Progenitor cell of endocrine pancreas (in vitro differentiated cells): ENCODE data around the gene RAB36. TPM values are rescaled to one million over a fixed set of nuclear protein-coding genes. Genes with fewer than 3 reads are reported as not detected.
"Not testable (repeated sequence)": the region's sequence is repeated elsewhere in the genome, so short reads cannot be mapped to it uniquely, and the experiment has no call there.

Source experiments
- DNase-seq: peaks from one replicate; pipeline ENCODE4 v3.0.0; 2021; ENCODE audit warnings: low spot score; ENCODE audit not compliant: unreplicated experiment
- H3K27ac Mint-ChIP-seq: 2 replicates; pipeline ENCODE4 v1.8.0; 2021; ENCODE audit warnings: mild to moderate bottlenecking, moderate library complexity, mixed read lengths
- H3K27me3 Mint-ChIP-seq: 2 replicates; pipeline ENCODE4 v1.8.0; 2021; ENCODE audit warnings: mixed read lengths
- H3K36me3 Mint-ChIP-seq: 2 replicates; pipeline ENCODE4 v1.8.0; 2022; ENCODE audit warnings: mixed read lengths; ENCODE audit not compliant: insufficient read depth
- H3K4me1 Mint-ChIP-seq: 2 replicates; pipeline ENCODE4 v1.8.0; 2021; ENCODE audit warnings: low read depth, mixed read lengths
- H3K4me3 Mint-ChIP-seq: 2 replicates; pipeline ENCODE4 v1.8.0; 2021; ENCODE audit warnings: low read depth, mild to moderate bottlenecking, moderate library complexity, mixed read lengths
- H3K9me3 Mint-ChIP-seq: 2 replicates; pipeline ENCODE4 v1.8.0; 2021; ENCODE audit warnings: low read depth, mixed read lengths
- total RNA-seq: library from RNA; stranded (reverse); gene quantifications from 2 replicates; pipeline ENCODE4 v1.2.1, GENCODE V29; 2021
- TF ChIP-seq, protein P1 (sequence below): fragments of 200-600 bp; sonication (generic); IDR thresholded peaks from one replicate; pipeline ENCODE4 v1.5.0; 2021; ENCODE audit warnings: antibody characterized with exemption, mild to moderate bottlenecking; ENCODE audit not compliant: unreplicated experiment

The RAB36 gene
- total RNA-seq, 1 donor from 2014 or later: 10.3 TPM

GRCh38 chr22:23131931-23132330 is 13.3 kb upstream of the RAB36 start:
- TF ChIP-seq, protein P1, sequence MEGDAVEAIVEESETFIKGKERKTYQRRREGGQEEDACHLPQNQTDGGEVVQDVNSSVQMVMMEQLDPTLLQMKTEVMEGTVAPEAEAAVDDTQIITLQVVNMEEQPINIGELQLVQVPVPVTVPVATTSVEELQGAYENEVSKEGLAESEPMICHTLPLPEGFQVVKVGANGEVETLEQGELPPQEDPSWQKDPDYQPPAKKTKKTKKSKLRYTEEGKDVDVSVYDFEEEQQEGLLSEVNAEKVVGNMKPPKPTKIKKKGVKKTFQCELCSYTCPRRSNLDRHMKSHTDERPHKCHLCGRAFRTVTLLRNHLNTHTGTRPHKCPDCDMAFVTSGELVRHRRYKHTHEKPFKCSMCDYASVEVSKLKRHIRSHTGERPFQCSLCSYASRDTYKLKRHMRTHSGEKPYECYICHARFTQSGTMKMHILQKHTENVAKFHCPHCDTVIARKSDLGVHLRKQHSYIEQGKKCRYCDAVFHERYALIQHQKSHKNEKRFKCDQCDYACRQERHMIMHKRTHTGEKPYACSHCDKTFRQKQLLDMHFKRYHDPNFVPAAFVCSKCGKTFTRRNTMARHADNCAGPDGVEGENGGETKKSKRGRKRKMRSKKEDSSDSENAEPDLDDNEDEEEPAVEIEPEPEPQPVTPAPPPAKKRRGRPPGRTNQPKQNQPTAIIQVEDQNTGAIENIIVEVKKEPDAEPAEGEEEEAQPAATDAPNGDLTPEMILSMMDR: no peak
- H3K4me1 Mint-ChIP-seq: peaks cover 2% of the 10 kb centered on the region
- no peaks in the 10 kb centered on the region for H3K27me3 Mint-ChIP-seq

GRCh38 chr22:23132376-23133091 is 12.7 kb upstream of the RAB36 start:
- Mint-ChIP-seq H3K9me3 (no peaks in the 10 kb centered on the region), H3K4me1 (peaks cover 2% of the 10 kb centered on the region), H3K27ac (no peak overlapping the region), H3K36me3 (no peaks in the 10 kb centered on the region), H3K4me3 (no peak overlapping the region), H3K27me3 (no peaks in the 10 kb centered on the region)
- no peak for DNase-seq
- TF ChIP-seq, protein P1: no peak

More at GRCh38 chr22:23131931-23132330, 13.3 kb upstream of the RAB36 start:
- Mint-ChIP-seq H3K27ac (no peak overlapping the region), H3K36me3 (no peaks in the 10 kb centered on the region), H3K9me3 (no peaks in the 10 kb centered on the region), H3K4me3 (no peak overlapping the region)
- no peak for DNase-seq

DNA sequence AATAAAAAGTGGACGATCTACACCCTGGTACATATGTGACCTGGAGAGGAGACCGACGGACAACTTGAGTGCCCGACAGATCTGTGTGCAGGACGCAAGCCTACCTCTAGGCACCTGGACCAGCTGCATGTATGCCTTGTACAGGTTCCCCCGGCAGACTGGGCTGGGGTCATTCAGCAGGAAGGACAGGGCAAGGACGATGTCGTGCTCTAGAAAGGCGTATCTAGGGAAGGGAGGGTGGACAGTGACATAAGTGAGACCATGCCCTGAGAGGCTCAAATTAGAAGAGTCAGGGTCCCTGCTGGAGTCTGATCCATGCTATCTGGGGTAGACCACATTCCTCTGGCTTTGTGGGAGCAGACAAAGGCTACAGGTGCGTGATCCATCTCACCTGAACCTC is 11.4 kb upstream of the RAB36 start:
- H3K9me3 Mint-ChIP-seq: no peaks in the 10 kb centered on the region
- H3K27me3 Mint-ChIP-seq: no peaks in the 10 kb centered on the region
- no peaks in the 10 kb centered on the region for H3K36me3 Mint-ChIP-seq
- H3K4me1 Mint-ChIP-seq: peaks cover 2% of the 10 kb centered on the region
- H3K4me3 Mint-ChIP-seq: no peak overlapping the region
- H3K27ac Mint-ChIP-seq: no peak overlapping the region
- TF ChIP-seq, protein P1: no peak
- DNase-seq: no peak

GRCh38 chr22:23136991-23137390 is 8.3 kb upstream of the RAB36 start:
- H3K9me3 Mint-ChIP-seq, DNase-seq: not testable (repeated sequence)

DNA sequence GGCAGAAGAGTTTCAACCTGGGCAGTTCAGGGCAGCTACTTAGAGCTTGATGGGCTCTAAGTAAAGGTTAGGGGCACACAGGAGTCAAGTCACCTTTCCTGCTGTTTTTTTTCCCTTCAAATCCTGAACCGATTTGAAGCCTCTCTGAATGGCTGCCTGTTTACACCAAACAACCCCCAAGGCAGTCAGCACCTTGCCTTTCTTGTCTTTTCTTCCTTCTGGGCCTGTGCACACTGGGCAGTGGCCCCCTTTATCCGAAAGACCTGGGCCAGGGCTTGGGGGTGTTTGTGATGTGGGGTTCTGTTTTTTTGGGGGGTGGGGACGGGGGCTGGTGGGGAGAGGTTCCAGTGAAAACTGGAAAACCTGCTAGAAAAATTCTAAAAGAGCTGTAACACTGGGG is 7.8 kb upstream of the RAB36 start:
- no peak for DNase-seq
- H3K4me3 Mint-ChIP-seq: no peak overlapping the region
- no peaks in the 10 kb centered on the region for H3K36me3 Mint-ChIP-seq
- TF ChIP-seq, protein P1: no peak
- H3K27me3 Mint-ChIP-seq: no peaks in the 10 kb centered on the region
- H3K27ac Mint-ChIP-seq: no peak overlapping the region
- peaks cover 9% of the 10 kb centered on the region for H3K4me1 Mint-ChIP-seq
- H3K9me3 Mint-ChIP-seq: no peaks in the 10 kb centered on the region

More at GRCh38 chr22:23136991-23137390, 8.3 kb upstream of the RAB36 start:
- not testable (repeated sequence) for H3K36me3 Mint-ChIP-seq, H3K4me3 Mint-ChIP-seq, H3K27me3 Mint-ChIP-seq, H3K4me1 Mint-ChIP-seq, H3K27ac Mint-ChIP-seq
